22Rv1 (cell line): ENCODE data around the gene NFYC.
A peak's percentile ranks its signal among the peaks of the same experiment; 100 is the strongest.

Experiments used
- H3K27ac ChIP-seq: fragments of 450-650 bp; 2 replicates; pipeline ENCODE4 v1.5.1; 2017
- CTCF ChIP-seq: fragments of 450-650 bp; IDR thresholded peaks from 2 replicates; pipeline ENCODE4 v1.5.1; 2017; ENCODE audit warnings: mild to moderate bottlenecking
- ZFX ChIP-seq: fragments of 450-650 bp; IDR thresholded peaks from 2 replicates; pipeline ENCODE4 v1.6.1; 2017; ENCODE audit warnings: antibody characterized with exemption, borderline replicate concordance

NFYC gene

DNA sequence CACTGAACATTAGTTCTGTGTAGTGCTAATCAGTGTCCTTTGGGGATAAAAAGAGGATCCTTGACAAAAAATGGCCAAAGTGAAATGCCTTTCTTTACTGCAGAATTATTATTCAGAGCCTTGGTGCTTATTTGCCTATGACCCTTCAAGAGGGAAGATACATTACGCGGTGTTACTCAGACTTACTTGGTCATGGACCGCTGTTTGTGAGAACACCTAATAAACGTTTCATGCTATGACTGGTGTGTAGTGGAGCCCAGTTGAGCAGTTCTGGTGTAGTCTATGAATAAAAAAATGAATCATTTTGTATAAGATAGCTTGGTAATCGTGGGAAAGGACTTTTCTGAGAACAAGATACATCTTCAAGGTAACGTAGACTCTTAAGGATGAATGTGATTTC lies 8.3 kb downstream of the NFYC start:
- TF ChIP-seq ZFX (no peak), CTCF (no peak)
- H3K27ac ChIP-seq: no peak overlapping the region

DNA sequence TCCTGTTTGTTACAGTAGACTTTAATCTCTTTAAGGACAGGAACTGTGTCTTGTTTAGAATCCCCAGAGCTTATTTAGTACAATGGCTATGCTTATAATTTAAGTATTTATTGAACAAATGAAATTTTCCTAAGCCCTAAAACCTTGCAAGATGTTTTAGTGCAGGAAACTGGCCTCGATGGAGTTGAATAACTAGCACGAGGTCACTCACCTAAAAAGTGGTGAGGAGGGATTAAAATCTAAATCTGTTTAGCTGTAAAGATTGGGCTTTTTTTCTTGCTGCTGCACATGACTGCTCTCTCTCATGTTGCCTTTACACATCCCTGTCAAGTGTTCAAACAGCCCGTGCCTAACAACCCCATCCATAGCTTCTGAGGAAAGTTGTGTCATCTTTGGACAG lies 10.2 kb downstream of the NFYC start:
- peak overlapping the region; percentile 99 for H3K27ac ChIP-seq
- TF ChIP-seq CTCF: no peak
- TF ChIP-seq ZFX: no peak

DNA sequence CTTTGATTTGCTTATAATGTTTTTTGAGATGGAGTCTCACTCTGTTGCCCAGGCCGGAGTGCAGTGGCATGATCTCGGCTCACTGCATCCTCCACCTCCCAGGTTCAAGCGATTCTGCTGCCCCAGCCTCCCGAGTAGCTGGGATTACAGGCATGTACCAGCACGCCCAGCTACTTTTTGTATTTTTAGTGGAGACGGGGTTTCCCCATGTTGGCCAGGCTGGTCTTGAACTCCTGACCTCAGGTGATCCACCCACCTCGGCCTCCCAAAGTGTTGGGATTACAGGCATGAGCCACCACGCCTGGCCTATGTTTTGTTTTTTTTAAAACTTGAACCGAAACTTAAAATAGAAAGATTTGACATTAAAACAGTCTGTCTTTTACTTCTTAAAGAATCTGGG lies 11.3 kb downstream of the NFYC start:
- H3K27ac ChIP-seq: peak overlapping the region; percentile 99

GRCh38 chr1:40703316-40703715 lies 11.8 kb downstream of the NFYC start:
- no peak for TF ChIP-seq ZFX
- no peak for TF ChIP-seq CTCF
- peak overlapping the region; percentile 99 for H3K27ac ChIP-seq

DNA sequence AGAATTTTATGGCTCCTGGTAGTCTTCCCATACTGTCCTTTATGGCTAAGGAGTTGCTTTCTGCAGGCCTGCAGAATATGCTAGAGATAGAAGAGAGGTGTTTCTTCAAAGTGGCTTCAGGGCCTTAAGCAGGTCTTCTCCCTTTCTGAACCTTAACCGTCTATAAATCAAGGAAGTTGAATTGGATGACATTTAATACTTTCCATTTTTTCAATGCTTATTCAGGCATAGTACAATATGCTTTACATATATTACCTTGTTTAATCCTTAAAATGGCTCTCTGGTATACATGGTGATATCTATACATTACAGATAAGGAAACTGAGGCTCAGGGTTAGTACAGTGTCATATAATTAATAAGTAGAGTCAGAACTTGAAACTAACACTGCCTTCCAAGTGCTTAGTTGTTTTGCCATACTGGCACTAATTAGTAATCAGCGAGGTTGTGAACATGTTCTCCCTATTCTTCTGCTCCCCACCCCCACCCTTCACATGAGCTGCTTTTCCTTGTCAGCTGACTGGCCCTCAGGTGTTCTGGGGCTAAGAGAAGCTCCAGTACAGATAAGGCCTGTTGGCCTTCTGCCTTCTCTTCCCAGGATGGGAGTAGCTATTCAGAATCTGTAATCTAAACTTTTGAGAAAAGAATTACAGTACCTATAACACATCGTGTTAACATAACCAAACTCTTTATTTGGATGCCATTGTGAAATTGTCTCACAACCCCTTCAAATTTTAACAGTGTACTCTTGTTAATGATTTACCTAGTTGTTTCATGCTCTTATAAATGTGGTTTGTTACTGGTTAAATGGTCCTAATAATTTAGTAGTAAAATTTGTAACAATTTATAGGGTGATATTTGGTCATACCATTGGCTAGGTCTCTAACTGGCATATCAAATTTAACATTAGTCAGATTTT lies 13.6 kb downstream of the NFYC start:
- H3K27ac ChIP-seq: peak overlapping the region; percentile 99
- TF ChIP-seq CTCF (no peak), ZFX (no peak)

DNA sequence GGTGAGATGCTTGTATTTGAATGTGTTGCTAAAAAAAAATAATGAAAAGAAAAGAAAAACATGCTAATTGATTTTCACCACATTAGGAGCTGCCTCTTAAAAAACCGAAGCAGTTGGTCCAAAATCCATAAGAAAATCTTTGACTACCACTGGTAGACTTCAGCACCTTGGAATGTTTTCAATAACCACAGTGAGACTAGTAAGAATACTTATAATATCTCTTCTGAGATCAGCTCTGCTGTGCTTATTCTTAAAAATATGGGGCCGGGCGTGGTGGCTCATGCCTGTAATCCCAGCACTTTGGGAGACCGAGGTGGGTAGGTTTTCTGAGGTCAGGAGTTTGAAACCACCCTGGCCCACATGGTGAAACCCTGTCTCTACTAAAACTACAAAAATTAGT lies 15.1 kb downstream of the NFYC start:
- H3K27ac ChIP-seq: peak overlapping the region; percentile 99
- no peak for TF ChIP-seq ZFX
- no peak for TF ChIP-seq CTCF

DNA sequence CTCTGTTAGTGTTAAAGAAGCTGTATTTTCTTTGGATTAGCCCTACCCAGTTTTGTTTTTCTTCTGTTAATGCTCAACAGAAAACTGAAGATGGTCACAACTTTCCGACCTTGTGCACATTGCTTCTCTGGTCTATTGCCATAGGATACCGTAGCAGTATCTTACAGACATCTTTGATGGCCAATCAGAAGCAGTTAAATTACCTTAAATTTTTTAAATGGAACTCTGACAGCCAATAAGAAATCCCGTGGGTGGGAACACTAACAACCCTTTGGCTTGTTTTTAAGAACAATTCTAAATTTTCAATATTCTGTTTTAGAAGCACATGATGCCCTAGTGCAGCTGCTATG lies 17.2 kb downstream of the NFYC start:
- H3K27ac ChIP-seq: peak overlapping the region; percentile 99

More for the DNA sequence above, 17.2 kb downstream of the NFYC start:
- TF ChIP-seq ZFX (no peak), CTCF (no peak)
